ENCODE measurements around the gene SLC12A4. TPM values are rescaled to one million over a fixed set of nuclear protein-coding genes. Genes with fewer than 3 reads are reported as not detected.
"Not testable (repeated sequence)": the region's sequence is repeated elsewhere in the genome, so short reads cannot be mapped to it uniquely, and the experiment has no call there.

The SLC12A4 gene
- total RNA-seq, 2 donors from 2014 or later, result 32.6 to 89.1 TPM

- no peak overlapping the region for H3K27ac ChIP-seq
- H3K4me1 ChIP-seq (replicated peaks), result peaks cover 6% of the 10 kb centered on the region
- no peak overlapping the region for H3K4me3 ChIP-seq
- H3K27me3 ChIP-seq (replicated peaks; ENCODE audit: insufficient read depth), result no peaks in the 10 kb centered on the region
- no peaks in the 10 kb centered on the region for H3K9me3 ChIP-seq
- no peak for DNase-seq (ENCODE audit: low spot score)
- intact Hi-C loops (cut with DNase I), result no loop called here
- TF ChIP-seq POLR2A (IDR thresholded peaks at IDR 0.05) (no peak), POLR2AphosphoS5 (IDR thresholded peaks at IDR 0.05) (no peak)
- TF ChIP-seq, protein P1, sequence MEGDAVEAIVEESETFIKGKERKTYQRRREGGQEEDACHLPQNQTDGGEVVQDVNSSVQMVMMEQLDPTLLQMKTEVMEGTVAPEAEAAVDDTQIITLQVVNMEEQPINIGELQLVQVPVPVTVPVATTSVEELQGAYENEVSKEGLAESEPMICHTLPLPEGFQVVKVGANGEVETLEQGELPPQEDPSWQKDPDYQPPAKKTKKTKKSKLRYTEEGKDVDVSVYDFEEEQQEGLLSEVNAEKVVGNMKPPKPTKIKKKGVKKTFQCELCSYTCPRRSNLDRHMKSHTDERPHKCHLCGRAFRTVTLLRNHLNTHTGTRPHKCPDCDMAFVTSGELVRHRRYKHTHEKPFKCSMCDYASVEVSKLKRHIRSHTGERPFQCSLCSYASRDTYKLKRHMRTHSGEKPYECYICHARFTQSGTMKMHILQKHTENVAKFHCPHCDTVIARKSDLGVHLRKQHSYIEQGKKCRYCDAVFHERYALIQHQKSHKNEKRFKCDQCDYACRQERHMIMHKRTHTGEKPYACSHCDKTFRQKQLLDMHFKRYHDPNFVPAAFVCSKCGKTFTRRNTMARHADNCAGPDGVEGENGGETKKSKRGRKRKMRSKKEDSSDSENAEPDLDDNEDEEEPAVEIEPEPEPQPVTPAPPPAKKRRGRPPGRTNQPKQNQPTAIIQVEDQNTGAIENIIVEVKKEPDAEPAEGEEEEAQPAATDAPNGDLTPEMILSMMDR (IDR thresholded peaks at IDR 0.05), result no peak
- 91% methylated on average over 5 of the region's 5 CpGs for WGBS
- no peaks in the 10 kb centered on the region for H3K36me3 ChIP-seq
Measured at GRCh38 chr16:67996666-67997065, 28.2 kb upstream of the SLC12A4 start.

DNA sequence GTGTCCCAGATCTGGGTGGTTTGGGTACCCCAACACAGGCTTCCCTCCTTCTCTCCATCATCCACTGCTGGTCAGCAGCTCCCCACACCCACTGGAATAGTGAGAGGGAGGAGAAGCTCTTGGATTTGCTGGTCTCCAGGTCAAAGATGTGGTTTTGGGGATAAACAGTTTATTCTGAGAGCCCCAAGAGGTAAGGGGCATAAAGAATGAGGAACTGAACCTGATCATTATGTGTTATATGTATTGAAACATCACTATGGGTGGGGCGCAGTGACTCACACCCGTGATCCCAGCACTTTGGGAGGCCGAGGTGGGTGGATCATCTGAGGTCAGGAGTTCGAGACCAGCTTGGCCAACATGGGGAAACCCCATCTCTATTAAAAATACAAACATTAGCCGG, 27.0 kb upstream of the SLC12A4 start:
- DNase-seq (ENCODE audit: low spot score), result no peak
- no peak for TF ChIP-seq POLR2AphosphoS5 (IDR thresholded peaks at IDR 0.05)
- no peak for TF ChIP-seq POLR2A (IDR thresholded peaks at IDR 0.05)
- TF ChIP-seq, protein P1 (IDR thresholded peaks at IDR 0.05), result no peak
- intact Hi-C loops (cut with DNase I), result no loop called here
- Histone ChIP-seq H3K27me3 (replicated peaks; ENCODE audit: insufficient read depth) (no peaks in the 10 kb centered on the region), H3K27ac (no peak overlapping the region), H3K9me3 (no peaks in the 10 kb centered on the region), H3K36me3 (no peaks in the 10 kb centered on the region), H3K4me3 (no peak overlapping the region), H3K4me1 (replicated peaks) (peaks cover 6% of the 10 kb centered on the region)
- WGBS, result 83% methylated on average over 5 of the region's 5 CpGs

GRCh38 chr16:67994040-67994408, 25.6 kb upstream of the SLC12A4 start:
- not testable (repeated sequence) for H3K4me1 ChIP-seq (replicated peaks); H3K27me3 ChIP-seq (replicated peaks; ENCODE audit: insufficient read depth); H3K36me3 ChIP-seq; H3K4me3 ChIP-seq; H3K9me3 ChIP-seq; DNase-seq (ENCODE audit: low spot score)
- WGBS, result 94% methylated on average over 2 of the region's 6 CpGs
- peak overlapping the region in 1 of 2 donors; percentile 9 for H3K27ac ChIP-seq
- intact Hi-C loops (cut with DNase I), result loop anchor here (5.0 kb wide), 1 partner anchor 233 kb away; no protein-coding TSS in a partner anchor

GRCh38 chr16:67993207-67994039, 25.0 kb upstream of the SLC12A4 start:
- WGBS, result 23% methylated on average over 26 of the region's 39 CpGs
- TF ChIP-seq POLR2AphosphoS5 (IDR thresholded peaks at IDR 0.05), result peak; percentile 33
- no peak for TF ChIP-seq POLR2A (IDR thresholded peaks at IDR 0.05)
- TF ChIP-seq, protein P1 (IDR thresholded peaks at IDR 0.05), result peak; percentile 94 to 98 (median 97)
- peak overlapping the region; percentile 18 to 21 for H3K4me3 ChIP-seq
- no peaks in the 10 kb centered on the region for H3K27me3 ChIP-seq (replicated peaks; ENCODE audit: insufficient read depth)
- H3K27ac ChIP-seq, result peak overlapping the region in 1 of 2 donors; percentile 9
- H3K4me1 ChIP-seq (replicated peaks), result peaks cover 6% of the 10 kb centered on the region
- DNase-seq (ENCODE audit: low spot score), result peak; percentile 44
- H3K36me3 ChIP-seq, result no peaks in the 10 kb centered on the region
- H3K9me3 ChIP-seq, result no peaks in the 10 kb centered on the region
- intact Hi-C loops (cut with DNase I), result loop anchor here (5.0 kb wide), 1 partner anchor 234 kb away; no protein-coding TSS in a partner anchor

DNA sequence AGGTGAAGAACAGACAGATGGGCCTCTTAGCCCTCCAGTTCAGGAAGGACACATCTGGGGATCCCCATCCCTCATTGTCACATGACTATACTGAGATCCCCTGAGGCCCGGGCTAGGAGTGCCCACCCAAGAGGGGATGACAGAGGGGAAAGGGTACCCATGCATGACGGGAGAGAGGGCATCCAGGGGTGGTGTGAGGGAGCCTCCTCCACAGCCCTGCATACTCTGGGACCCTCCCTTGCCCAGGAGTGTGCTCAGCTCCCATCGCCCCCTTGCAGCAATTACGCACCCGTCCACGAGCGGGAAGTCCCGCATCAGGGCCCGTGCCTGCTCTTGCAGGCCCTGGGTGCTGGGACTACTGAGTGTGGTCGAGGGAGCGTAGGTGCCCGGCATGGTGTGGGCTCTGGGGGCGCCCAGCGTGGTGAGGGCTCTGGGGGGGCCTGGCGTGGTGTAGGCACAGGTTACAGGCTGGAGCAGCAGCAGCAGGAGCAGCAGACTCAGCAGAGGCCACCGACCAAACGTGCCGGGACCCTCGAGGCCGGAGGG, 24.3 kb upstream of the SLC12A4 start:
- no peaks in the 10 kb centered on the region for H3K9me3 ChIP-seq
- intact Hi-C loops (cut with DNase I), result loop anchor here (5.0 kb wide), 1 partner anchor 235 kb away; no protein-coding TSS in a partner anchor
- TF ChIP-seq POLR2A (IDR thresholded peaks at IDR 0.05) (no peak), POLR2AphosphoS5 (IDR thresholded peaks at IDR 0.05) (no peak)
- TF ChIP-seq, protein P1 (IDR thresholded peaks at IDR 0.05), result no peak
- no peak overlapping the region for H3K27ac ChIP-seq
- no peaks in the 10 kb centered on the region for H3K27me3 ChIP-seq (replicated peaks; ENCODE audit: insufficient read depth)
- no peak for DNase-seq (ENCODE audit: low spot score)
- no peaks in the 10 kb centered on the region for H3K36me3 ChIP-seq
- 73% methylated on average over 19 of the region's 20 CpGs for WGBS
- no peak overlapping the region for H3K4me3 ChIP-seq
- peaks cover 6% of the 10 kb centered on the region for H3K4me1 ChIP-seq (replicated peaks)
